Measurements from ENCODE around the gene PRKRIP1.
A peak's percentile ranks its signal among the peaks of the same experiment; 100 is the strongest.

The PRKRIP1 gene

DNA sequence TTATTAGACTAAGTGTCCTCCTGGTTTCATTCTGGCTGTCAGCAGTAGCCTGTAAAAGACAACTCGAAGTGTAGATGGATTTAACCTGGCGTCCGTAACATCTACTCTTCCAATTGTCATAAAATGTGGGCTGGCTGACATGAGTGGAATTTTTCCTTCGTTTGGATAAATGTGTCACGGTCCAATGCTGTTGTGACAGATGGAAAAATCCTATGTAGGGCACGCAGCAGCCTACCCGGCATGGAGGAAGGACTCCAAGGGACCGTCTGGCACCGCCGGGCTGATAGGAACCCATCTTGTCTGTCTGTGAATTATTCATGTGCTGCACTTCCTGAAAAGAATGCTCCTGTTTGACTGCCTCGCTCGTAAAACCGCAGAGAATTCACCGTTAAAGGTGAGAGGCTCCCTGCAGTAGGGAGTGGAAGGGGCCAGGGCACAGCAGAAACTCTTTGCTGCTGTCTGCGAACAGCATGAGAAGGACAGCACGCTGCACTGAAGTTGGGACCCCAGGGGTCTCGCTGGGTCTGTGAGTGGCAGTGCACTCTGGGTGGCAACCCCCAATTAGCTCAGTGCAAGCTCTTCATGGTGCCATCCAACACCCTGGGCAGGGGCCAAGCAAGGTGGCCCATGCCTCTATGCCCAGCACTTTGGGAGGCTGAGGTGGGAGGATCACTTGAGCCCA lies 35.6 kb downstream of the PRKRIP1 start:
- Histone ChIP-seq H2AFZ (ENCODE audit: low read length, unreplicated experiment) (no peak overlapping the region), H3K4me3 (ENCODE audit: low read depth, low read length) (no peak overlapping the region), H3K79me2 (ENCODE audit: control insufficient read depth, insufficient read depth, low read length, unreplicated experiment) (peaks cover 14% of the 10 kb centered on the region), H3K27ac (ENCODE audit: low read depth, low read length) (no peak overlapping the region), H3K27me3 (ENCODE audit: insufficient read depth, low read length) (no peaks in the 10 kb centered on the region), H3K4me1 (ENCODE audit: control insufficient read depth, insufficient read depth, low read length, unreplicated experiment) (peaks cover 14% of the 10 kb centered on the region), H3K36me3 (ENCODE audit: insufficient read depth, low read length) (no peaks in the 10 kb centered on the region)

DNA sequence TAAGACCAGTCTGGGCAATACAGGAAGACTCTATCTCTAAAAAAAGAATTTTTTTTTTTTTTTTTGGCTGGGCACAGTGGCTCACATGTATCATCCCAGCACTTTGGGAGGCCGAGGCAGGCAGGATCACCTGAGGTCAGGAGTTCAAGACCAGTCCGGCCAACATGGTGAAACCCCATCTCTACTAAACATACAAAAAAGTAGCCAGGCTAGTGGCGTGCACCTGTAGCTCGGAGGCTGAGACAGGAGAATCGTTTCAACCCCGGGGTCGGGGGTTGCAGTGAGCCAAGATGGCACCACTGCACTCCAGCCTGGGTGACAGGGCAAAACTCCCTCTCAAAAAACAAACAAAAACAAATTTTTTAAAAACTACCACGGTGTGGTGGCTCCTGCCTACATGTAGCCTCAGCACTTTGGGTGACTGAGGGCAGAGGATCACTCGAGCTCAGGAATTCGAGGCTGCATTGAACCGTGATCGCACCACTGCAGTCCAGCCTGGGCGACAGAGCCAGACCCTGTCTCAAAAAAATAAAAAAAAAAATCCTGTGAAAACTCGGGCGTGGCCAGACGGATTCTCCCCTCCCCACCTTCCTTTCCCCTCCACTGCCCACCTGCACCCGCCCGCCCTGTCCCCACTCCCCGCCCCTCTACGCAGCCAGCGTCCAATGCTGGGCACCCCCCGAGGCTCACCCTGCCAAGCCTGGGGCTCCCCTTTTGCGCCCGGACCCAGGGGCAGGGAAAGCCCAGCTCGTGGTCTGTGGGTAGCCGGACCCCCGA lies 36.5 kb downstream of the PRKRIP1 start:
- Histone ChIP-seq H3K36me3 (ENCODE audit: insufficient read depth, low read length) (no peaks in the 10 kb centered on the region), H2AFZ (ENCODE audit: low read length, unreplicated experiment) (peak overlapping the region; percentile 96), H3K27me3 (ENCODE audit: insufficient read depth, low read length) (no peaks in the 10 kb centered on the region), H3K4me1 (ENCODE audit: control insufficient read depth, insufficient read depth, low read length, unreplicated experiment) (peaks cover 14% of the 10 kb centered on the region), H3K27ac (ENCODE audit: low read depth, low read length) (no peak overlapping the region), H3K4me3 (ENCODE audit: low read depth, low read length) (peak overlapping the region; percentile 97), H3K79me2 (ENCODE audit: control insufficient read depth, insufficient read depth, low read length, unreplicated experiment) (peaks cover 14% of the 10 kb centered on the region)

DNA sequence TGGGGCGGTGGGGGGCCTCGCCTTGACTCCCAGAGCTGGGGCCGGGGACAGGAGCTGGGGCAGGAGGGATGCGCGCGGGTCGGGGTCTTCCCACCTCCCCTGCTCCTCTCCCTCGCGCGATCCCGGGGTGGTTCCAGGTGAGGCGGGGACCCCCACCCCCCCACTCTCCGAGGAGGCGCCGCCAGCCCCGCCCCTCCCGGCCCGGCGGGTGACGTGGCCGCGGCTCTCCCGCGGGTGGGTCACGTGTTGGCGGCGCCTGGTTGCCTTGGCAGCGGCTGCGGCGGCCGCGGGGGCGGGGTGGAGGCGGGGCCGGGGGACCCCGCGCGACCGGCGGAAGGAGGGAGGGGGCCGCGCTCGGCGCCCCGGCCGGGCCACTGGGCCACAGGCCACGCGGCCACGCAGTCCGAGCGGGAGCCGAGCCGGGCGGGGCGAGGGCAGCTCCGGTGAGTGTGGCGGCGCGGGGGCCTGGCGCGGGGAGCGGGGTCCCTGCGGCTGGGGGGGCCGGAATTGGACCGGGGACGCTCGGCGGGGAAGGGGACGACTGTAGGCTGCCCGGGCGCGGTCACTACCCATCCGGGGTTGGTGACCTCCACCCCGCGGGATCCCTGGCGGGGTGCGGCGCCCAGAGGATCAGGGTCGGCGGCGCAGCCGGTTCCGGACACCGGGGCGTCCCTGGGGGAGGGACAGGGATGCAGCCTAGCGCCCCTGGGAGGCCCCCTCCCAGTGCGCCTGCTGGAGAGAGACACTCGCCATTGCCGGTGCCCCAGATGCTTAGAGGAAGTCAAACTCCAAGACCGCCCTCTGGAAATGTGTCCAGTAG lies 37.3 kb downstream of the PRKRIP1 start, which contains the start of gene ORAI2:
Gene ORAI2, plus strand, starts transcription at position 357 of the 820 bp plus-strand sequence. CDS start 5,382 bp downstream, outside the sequence.
- H3K36me3 ChIP-seq (ENCODE audit: insufficient read depth, low read length) = no peaks in the 10 kb centered on the region
- H3K4me1 ChIP-seq (ENCODE audit: control insufficient read depth, insufficient read depth, low read length, unreplicated experiment) = peaks cover 14% of the 10 kb centered on the region
- no peaks in the 10 kb centered on the region for H3K27me3 ChIP-seq (ENCODE audit: insufficient read depth, low read length)
- H3K27ac ChIP-seq (ENCODE audit: low read depth, low read length) = peak within 1 kb of the TSS; percentile 19; the same call in 1 of the 2 replicates
- peak within 1 kb of the TSS; percentile 97 for H3K4me3 ChIP-seq (ENCODE audit: low read depth, low read length)
- H2AFZ ChIP-seq (ENCODE audit: low read length, unreplicated experiment) = peak within 1 kb of the TSS; percentile 96
- peaks cover 14% of the 10 kb centered on the region for H3K79me2 ChIP-seq (ENCODE audit: control insufficient read depth, insufficient read depth, low read length, unreplicated experiment)

DNA sequence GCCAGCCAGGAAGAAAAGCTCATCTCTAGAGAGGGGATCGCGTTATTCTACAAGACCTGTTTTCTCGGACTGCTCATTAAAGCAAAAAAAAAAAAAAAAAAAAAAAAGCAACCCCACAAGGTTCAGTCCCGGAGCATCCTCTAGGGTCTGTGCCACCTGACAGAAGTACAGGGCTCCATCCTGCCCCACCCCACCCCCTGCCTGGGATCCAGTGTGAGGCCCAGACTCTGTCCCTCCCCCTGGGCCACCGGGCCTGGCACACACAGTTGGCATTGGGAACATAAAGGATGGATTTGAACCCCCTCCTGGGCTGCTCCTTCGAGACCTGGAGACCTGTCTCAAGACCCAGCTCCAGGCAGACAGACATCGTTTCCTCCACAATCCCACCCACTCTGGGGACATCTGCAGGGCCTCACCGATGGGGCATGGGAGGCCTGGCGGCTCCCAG lies 37.9 kb downstream of the PRKRIP1 start:
- Histone ChIP-seq H2AFZ (ENCODE audit: low read length, unreplicated experiment) (peak overlapping the region; percentile 96), H3K27ac (ENCODE audit: low read depth, low read length) (no peak overlapping the region), H3K4me3 (ENCODE audit: low read depth, low read length) (peak overlapping the region; percentile 97), H3K36me3 (ENCODE audit: insufficient read depth, low read length) (no peaks in the 10 kb centered on the region), H3K27me3 (ENCODE audit: insufficient read depth, low read length) (no peaks in the 10 kb centered on the region), H3K79me2 (ENCODE audit: control insufficient read depth, insufficient read depth, low read length, unreplicated experiment) (peaks cover 14% of the 10 kb centered on the region), H3K4me1 (ENCODE audit: control insufficient read depth, insufficient read depth, low read length, unreplicated experiment) (peaks cover 14% of the 10 kb centered on the region)

DNA sequence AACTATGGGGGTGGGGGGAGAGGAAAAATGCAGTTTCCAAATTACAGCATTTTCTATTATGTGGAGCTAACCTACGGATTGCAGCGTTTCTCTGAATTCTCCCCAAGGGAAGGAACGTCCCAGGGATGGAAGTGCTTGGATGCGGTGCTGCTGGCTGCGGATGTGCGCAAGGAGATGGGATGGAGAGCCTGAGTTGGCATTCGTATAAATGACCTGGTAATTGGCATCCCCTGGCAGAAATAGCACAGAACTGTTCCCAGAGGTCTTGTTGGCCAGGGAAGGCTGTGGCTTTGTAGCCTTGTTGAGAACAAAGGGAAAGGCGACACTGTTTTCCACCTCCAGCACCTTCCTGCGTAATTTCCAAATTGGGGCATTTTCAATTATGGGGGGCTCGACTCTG lies 40.0 kb downstream of the PRKRIP1 start:
- H3K27ac ChIP-seq (ENCODE audit: low read depth, low read length) = no peak overlapping the region
- H3K4me3 ChIP-seq (ENCODE audit: low read depth, low read length) = no peak overlapping the region
- no peak overlapping the region for H2AFZ ChIP-seq (ENCODE audit: low read length, unreplicated experiment)
- H3K27me3 ChIP-seq (ENCODE audit: insufficient read depth, low read length) = no peaks in the 10 kb centered on the region
- H3K36me3 ChIP-seq (ENCODE audit: insufficient read depth, low read length) = no peaks in the 10 kb centered on the region
- H3K79me2 ChIP-seq (ENCODE audit: control insufficient read depth, insufficient read depth, low read length, unreplicated experiment) = peaks cover 14% of the 10 kb centered on the region
- H3K4me1 ChIP-seq (ENCODE audit: control insufficient read depth, insufficient read depth, low read length, unreplicated experiment) = peaks cover 26% of the 10 kb centered on the region

DNA sequence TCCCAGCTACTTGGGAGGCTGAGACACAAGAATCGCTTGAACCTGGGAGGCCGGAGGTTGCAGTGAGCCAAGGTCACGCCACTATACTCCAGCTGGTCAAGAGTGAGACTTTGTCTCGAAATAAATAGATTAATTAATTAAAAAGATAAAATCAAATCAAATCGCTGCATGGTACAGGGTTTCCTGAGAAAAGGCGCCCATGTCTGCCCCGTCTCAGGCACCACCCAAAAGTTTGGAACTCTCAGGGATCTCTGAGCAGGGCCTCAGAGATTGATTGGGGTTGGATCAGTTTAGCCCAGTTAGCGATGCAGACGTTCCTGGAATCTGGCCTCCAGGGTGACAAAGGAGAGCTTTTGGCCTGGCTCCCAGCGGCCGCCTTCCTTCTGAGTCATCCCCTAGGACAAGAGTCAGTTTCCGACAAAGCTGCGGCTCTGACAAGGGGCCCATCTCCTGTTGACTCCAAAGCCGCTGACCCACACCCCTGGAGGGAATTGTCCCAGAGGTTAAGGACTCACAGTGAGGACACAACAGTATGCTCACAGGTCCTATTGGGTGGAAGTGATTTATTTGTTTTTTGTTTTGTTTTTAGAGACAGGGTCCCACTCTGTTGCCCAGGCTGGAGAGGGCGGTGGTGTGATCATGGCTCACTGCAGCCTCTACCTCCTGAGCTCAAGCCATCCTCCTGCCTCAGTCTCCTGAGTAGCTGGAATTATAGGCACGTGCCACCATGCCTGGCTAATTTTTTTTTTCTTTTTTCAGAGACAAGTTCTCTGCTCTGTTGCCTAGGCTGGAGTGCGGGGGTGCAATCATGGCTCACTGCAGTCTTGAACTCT lies 44.0 kb downstream of the PRKRIP1 start:
- Histone ChIP-seq H2AFZ (ENCODE audit: low read length, unreplicated experiment) (no peak overlapping the region), H3K36me3 (ENCODE audit: insufficient read depth, low read length) (no peaks in the 10 kb centered on the region; the same call in 1 of the 2 replicates), H3K27me3 (ENCODE audit: insufficient read depth, low read length) (no peaks in the 10 kb centered on the region), H3K4me1 (ENCODE audit: control insufficient read depth, insufficient read depth, low read length, unreplicated experiment) (peaks cover 12% of the 10 kb centered on the region), H3K4me3 (ENCODE audit: low read depth, low read length) (no peak overlapping the region), H3K79me2 (ENCODE audit: control insufficient read depth, insufficient read depth, low read length, unreplicated experiment) (peaks cover 2% of the 10 kb centered on the region), H3K27ac (ENCODE audit: low read depth, low read length) (peak overlapping the region; percentile 64)

DNA sequence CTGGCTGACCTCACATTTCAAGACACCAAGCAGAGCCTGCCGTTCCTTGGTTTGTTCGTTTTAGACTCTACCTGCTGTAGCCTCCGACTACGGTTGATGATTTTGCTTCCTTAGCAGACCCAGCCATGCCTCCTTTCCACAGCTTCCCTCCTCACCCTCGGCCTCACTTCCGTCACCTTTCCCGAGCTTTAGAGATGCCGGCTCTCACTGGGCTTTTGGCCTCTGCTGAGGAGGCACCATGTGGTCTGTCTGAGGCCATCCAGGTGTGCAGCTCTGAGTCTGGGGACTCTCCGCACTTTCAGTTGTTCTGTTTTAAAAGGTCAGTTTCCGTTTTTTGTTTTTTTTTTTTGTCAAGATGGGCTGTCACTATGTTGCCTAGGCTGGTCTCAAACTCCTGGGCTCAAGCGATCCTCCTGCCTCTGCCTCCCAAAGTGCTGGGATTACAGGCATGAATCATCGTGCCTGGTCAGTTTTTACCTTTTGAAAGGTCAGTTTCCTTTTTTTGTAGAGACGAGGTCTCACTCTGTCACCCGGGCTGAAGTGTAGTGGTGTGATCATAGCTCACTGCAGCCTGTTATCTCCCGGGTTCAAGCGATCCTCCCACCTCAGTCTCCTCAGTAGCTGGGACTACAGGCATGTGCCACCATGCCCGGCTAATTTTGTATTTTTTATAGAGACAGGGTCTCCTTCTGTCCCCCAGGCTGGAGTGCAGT lies 49.0 kb downstream of the PRKRIP1 start:
- Histone ChIP-seq H3K4me3 (ENCODE audit: low read depth, low read length) (no peak overlapping the region), H3K27ac (ENCODE audit: low read depth, low read length) (no peak overlapping the region)

DNA sequence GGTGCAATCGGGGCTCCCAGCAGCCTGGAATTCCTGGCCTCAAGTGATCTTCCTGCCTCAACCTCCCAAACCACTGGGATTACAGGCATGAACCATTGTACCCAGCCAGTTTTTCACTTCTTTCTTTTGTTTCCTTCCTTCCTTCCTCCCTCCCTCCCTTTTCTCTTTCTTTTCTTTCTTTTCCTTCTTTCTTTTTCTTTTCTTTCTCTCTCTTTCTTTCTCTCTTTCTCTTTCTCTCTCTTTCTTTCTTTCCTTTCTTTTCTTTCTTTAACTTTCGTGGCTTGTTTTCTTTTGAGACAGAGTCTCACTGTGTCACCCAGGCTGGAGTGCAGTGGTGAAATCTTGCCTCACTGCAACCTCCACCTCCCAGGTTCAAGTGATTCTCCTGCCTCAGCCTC lies 49.5 kb downstream of the PRKRIP1 start:
- Histone ChIP-seq H3K27me3 (ENCODE audit: insufficient read depth, low read length) (no peaks in the 10 kb centered on the region), H3K79me2 (ENCODE audit: control insufficient read depth, insufficient read depth, low read length, unreplicated experiment) (no peaks in the 10 kb centered on the region), H3K4me1 (ENCODE audit: control insufficient read depth, insufficient read depth, low read length, unreplicated experiment) (peaks cover 9% of the 10 kb centered on the region), H2AFZ (ENCODE audit: low read length, unreplicated experiment) (no peak overlapping the region), H3K4me3 (ENCODE audit: low read depth, low read length) (no peak overlapping the region), H3K36me3 (ENCODE audit: insufficient read depth, low read length) (no peaks in the 10 kb centered on the region; the same call in 1 of the 2 replicates), H3K27ac (ENCODE audit: low read depth, low read length) (no peak overlapping the region)

More for the DNA sequence above, 49.0 kb downstream of the PRKRIP1 start:
- Histone ChIP-seq H3K4me1 (ENCODE audit: control insufficient read depth, insufficient read depth, low read length, unreplicated experiment) (peaks cover 14% of the 10 kb centered on the region), H3K79me2 (ENCODE audit: control insufficient read depth, insufficient read depth, low read length, unreplicated experiment) (no peaks in the 10 kb centered on the region), H2AFZ (ENCODE audit: low read length, unreplicated experiment) (no peak overlapping the region), H3K36me3 (ENCODE audit: insufficient read depth, low read length) (no peaks in the 10 kb centered on the region; the same call in 1 of the 2 replicates), H3K27me3 (ENCODE audit: insufficient read depth, low read length) (no peaks in the 10 kb centered on the region)

DNA sequence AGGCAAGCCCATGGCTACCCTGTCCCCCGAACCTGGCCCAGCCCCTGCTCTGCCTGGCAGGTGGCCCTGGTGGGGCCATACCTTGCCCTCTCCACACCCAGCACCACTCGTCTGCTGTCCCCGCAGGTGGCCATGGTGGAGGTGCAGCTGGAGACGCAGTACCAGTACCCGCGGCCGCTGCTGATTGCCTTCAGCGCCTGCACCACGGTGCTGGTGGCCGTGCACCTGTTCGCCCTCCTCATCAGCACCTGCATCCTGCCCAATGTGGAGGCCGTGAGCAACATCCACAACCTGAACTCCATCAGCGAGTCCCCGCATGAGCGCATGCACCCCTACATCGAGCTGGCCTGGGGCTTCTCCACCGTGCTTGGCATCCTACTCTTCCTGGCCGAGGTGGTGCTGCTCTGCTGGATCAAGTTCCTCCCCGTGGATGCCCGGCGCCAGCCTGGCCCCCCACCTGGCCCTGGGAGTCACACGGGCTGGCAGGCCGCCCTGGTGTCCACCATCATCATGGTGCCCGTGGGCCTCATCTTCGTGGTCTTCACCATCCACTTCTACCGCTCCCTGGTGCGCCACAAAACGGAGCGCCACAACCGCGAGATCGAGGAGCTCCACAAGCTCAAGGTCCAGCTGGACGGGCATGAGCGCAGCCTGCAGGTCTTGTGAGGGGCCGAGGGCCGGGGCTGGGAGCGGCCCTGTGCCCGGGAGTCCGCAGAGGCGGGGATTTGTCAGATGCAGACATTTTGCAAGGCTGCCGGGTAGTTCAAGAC lies 50.4 kb downstream of the PRKRIP1 start:
- H3K4me1 ChIP-seq (ENCODE audit: control insufficient read depth, insufficient read depth, low read length, unreplicated experiment) = peaks cover 10% of the 10 kb centered on the region
- no peaks in the 10 kb centered on the region for H3K27me3 ChIP-seq (ENCODE audit: insufficient read depth, low read length)
- H2AFZ ChIP-seq (ENCODE audit: low read length, unreplicated experiment) = no peak overlapping the region
- no peaks in the 10 kb centered on the region; the same call in 1 of the 2 replicates for H3K36me3 ChIP-seq (ENCODE audit: insufficient read depth, low read length)
- no peak overlapping the region for H3K4me3 ChIP-seq (ENCODE audit: low read depth, low read length)
- no peaks in the 10 kb centered on the region for H3K79me2 ChIP-seq (ENCODE audit: control insufficient read depth, insufficient read depth, low read length, unreplicated experiment)
- no peak overlapping the region for H3K27ac ChIP-seq (ENCODE audit: low read depth, low read length)
